NCI-H2196 (cell line): ENCODE measurements around the gene PBX3.
"Not testable (repeated sequence)": the region's sequence is repeated elsewhere in the genome, so short reads cannot be mapped to it uniquely, and the experiment has no call there.

Experiments
- DNase-seq: peaks from one replicate; lab custom pipeline; 2025; ENCODE audit not compliant: unreplicated experiment; lab: John Stamatoyannopoulos, UW

The PBX3 gene

GRCh38 chr9:125774106-125774505 lies 26.9 kb downstream of the PBX3 start:
- no peak for DNase-seq

DNA sequence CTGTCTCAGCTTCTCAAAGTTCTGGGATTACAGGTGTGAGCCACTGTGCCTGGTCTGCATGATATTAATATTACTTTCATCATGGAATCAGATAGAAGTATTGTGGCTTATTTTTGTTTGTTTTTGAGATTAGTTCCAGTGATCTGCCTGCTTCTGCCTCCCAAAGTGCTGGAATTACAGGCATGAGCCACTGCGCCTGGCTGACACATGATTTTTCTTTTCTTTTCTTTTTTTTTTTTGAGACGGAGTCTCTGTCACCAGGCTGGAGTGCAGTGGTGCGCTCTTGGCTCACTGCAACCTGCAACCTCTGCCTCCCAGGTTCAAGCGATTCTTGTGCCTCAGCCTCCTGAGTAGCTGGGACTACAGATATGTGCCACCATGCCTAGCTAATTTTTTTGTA lies 29.6 kb downstream of the PBX3 start:
- not testable (repeated sequence) for DNase-seq

DNA sequence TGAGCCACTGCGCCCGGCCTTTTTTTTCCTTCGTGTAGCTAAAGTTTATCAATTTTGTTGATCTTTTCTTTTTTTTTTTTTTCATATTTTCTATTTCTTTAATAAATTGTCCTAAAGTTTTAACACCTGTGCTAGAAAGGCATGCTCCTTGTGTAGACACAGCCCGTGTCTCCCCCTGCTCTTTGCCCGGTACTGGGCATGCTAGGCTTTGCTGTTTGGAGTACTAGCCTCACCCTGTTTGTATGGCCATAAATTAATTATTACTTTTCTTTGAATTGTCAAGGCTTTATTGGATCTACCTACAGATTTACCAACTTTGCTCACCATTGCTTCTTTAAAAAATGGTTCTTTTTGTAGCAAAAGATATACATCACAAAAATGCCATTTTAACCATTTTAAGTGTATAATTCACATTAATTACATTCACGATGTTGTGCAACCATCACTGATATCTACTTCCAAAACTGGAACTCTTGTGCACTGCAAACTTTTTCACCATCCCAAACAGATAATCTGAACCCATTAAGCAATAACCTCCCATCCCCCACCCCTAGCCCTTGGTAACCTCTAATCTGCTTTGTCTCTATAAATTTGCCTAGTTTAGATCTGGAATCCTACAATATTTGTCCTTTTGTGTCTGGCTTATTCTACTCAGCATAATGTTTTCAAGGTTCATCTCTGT lies 31.5 kb downstream of the PBX3 start:
- not testable (repeated sequence) for DNase-seq

GRCh38 chr9:125779220-125779565 lies 32.0 kb downstream of the PBX3 start:
- not testable (repeated sequence) for DNase-seq

GRCh38 chr9:125782718-125783117 lies 35.5 kb downstream of the PBX3 start:
- no peak for DNase-seq

DNA sequence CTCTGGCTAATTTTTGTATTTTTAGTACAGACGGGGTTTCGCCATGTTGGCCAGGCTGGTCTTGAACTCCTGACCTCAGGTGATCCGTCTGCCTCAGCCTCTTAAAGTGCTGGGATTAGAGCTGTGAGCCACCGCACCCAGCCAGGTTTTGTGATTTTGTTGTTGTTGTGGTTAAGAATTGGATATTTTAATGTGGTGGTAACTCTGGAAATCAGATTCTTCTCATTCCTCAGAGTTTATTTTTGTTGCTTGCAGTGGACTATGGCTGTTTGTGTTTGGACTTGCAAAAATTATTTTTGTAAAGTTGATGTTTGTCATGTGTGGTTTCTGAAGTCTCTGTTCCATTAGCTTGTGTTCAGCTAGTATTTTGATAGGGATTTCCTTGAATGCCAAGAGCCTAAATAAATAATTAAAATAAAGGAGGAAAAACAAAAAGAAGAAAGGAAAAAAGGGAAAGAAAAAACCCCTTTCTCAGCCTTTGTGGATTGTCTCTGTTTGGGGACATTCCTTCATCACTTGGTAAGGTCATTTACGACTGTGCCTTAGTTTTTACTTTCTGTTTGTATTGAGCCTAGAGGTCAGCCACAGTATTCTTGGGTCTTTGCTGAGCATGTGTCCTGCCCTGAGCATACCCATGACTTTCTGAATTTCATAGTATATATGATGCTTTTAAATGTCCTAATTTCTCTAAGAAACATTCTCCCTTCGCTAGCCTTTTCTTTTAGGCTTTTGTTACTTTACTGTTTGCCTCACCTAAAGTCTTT lies 37.3 kb downstream of the PBX3 start:
- DNase-seq, result no peak

GRCh38 chr9:125785248-125785751 lies 38.1 kb downstream of the PBX3 start:
- no peak for DNase-seq

GRCh38 chr9:125787715-125788114 lies 40.5 kb downstream of the PBX3 start:
- no peak for DNase-seq

- no peak for DNase-seq
Measured at GRCh38 chr9:125789196-125789595, 42.0 kb downstream of the PBX3 start.

DNA sequence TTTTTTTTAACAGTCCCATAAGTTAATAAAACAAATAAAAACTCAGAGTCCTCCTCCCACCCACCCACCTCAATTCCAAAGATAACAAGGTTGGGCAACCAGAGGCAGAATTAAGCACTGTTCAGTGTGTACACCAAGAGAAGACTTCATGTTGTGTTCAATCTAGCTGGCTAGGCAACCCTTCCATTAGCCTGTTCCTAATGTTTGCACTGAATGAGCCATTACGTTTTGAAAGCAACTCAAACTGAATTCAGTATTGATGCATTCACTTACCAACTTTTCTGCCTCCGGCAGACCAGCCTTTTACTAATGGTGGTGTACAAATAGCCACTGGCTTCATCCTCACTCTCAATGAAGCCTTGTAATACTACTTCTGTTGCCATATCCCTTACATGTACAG lies 47.5 kb downstream of the PBX3 start:
- DNase-seq, result no peak

DNA sequence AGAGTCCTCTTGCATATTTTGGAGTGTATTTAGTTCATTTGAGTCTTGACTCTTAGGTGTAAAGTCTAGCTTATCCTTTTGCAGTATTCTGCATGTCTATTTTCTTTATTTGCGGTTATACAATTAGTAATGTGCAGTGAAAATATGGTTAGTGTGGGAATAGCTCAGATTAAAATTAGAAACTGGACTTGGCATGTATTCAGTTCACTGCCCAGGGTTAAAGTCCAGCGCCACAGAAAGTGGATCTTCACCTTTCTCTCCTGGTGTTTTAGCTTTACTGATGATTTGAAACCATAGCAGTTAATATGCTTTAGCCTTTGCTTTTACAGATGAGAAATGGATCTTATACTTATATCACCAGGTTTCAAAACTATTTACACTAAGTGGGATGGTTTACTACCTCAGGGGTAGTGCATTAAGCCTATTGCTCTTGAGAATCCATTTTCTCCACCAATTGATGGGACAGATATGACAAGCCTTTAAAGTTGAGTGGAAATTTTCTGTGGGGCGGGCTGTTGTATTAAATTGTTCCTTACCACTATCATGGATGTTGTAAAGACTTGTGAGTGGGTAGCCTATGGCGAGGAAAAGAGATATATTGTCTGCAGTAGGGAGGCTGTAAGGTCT lies 48.9 kb downstream of the PBX3 start:
- DNase-seq, result no peak

DNA sequence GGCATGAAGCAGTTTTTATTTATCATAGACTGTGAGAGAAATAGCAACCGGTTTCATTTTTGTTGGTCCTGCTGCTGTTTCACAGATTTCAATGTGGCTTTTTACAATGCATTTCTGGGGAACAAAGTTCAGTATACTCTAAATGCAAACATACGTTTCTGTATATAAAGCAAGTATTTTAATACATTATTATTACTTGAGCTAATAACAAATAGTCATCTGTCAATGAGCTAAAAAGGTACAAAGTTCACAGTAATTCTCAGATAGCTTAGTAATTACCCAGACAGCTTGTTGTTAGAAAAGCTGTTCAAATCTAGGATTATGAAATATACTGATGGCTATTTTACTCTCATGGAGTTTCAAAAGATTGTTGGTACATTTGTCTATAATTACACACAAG lies 50.8 kb downstream of the PBX3 start:
- DNase-seq, result no peak

- no peak for DNase-seq
Measured at GRCh38 chr9:125803526-125803925, 56.4 kb downstream of the PBX3 start.

GRCh38 chr9:125805057-125805456 lies 57.9 kb downstream of the PBX3 start:
- DNase-seq, result no peak

DNA sequence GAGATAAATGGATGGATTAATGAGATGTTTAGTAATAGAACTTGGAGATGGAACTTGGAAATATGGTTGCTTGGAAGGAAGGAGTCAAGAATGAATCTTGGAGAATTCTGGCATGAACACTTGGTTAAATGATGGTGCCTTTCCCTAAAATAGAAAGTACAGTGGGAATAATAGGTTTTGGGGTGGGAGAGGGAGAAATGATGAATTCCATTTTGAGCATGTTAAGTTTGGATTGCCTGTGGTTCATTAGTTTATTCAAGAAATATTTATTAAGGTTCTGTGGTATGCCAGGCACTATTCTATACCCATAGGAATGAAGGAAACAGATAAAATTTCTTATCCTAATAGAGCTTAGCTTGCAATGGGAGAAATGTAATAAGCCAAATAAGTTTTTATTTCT lies 58.4 kb downstream of the PBX3 start:
- no peak for DNase-seq

DNA sequence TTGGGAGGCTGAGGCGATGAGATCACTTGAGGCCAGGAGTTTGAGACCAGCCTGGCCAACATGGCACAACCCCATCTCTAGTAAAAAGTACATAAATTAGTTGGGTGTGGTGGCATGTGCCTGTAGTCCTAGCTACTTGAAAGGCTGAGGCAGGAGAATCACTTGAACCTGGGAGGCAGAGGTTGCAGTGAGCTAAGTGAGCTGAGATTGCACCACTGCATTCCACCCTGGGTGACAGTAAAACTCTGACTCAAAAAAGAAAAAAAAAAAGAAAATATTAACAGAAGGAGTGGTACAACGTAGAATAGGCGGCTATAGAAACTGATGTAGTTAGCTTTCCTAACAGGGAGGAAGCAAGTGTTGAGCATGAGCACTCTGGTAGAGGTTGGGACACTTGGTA lies 59.9 kb downstream of the PBX3 start:
- DNase-seq, result no peak

DNA sequence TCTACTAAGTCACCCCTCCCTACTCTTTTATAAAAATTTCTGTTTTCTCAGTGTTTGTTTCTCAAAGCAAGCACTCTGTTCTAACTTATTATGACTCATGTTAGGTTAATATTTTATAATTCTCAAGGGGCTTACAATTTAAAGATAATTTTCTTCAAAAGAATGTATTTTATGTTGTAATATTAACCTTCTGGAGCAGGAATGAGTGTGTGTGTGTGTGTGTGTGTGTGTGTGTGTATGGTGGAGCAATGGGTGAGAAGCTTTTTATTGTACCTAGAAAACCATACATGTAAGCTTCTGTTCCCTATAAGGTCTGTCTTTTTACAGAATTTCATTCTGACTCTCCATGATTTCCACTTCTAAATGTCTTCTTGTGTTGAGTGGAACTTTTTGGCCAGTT lies 63.0 kb downstream of the PBX3 start:
- no peak for DNase-seq

DNA sequence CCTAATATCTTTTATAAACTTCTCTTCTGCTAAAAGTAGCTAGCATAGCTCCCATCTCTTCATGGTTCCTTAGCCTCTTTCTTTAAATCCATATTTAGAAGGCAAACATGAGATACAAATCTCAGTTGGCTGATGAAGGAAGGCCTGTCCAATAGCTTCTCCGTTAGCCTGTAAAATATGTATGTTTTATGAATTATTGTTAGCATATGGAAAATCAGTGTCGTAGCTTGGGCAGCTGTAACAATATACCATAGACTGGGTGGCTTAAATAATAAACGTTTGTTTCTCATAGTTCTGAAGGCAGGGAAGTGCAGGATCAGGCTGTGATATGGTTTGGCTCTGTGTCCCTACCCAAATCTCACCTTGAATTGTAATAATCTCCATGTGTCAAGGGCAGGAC lies 63.8 kb downstream of the PBX3 start:
- DNase-seq, result no peak

- DNase-seq, result no peak
Measured at GRCh38 chr9:125812403-125812802, 65.2 kb downstream of the PBX3 start.

- no peak for DNase-seq
Measured at GRCh38 chr9:125815568-125815967, 68.4 kb downstream of the PBX3 start.

DNA sequence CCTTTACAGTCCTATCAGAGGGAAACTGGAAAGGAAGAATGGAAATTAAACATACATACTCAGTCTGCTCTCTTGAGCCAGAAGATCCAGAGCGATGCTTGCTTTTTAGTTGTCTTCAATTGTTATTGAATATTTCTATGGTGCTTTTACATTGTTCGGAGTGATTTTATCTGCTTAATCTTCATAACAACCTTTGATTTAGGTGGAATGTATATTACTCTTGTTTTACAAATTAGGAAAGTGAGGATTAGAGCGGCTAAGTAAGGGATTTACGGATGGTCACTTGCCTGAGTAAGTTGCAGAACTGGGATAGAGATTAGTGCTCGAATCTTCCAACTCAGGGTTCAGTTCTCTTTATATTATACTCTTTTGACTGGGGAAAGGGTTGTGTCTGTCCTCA lies 69.1 kb downstream of the PBX3 start:
- no peak for DNase-seq

GRCh38 chr9:125820100-125820804 lies 73.1 kb downstream of the PBX3 start:
- DNase-seq, result no peak
